ENCODE measurements around the gene MFAP3L.
"Not testable (repeated sequence)": the region's sequence is repeated elsewhere in the genome, so short reads cannot be mapped to it uniquely, and the experiment has no call there.

The MFAP3L gene

DNA sequence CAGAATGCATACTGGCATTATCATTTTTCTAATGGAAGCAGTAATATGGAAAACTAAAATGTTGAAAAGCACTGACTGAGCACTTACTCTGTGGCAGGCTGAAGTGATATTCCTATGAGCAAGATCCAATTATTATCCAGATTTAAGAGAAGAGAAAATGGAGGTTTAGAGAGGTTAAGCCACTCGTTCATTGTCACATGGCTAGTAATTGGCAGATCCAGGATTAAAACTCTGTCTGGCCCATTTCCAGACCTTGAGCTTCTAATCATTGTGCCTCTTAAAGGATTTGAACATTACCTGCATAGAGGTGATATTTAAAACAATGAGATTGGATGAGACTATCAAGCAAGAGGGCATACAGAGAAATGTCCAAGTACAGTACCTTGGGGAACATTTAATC, 80.6 kb downstream of the MFAP3L start:
- Histone ChIP-seq H3K9me3 (ENCODE audit: control insufficient read depth, insufficient read depth, low read depth, low read length) (no peaks in the 10 kb centered on the region), H3K4me1 (ENCODE audit: control insufficient read depth, insufficient read depth, low read length) (no peaks in the 10 kb centered on the region), H3K4me3 (ENCODE audit: low read depth, low read length) (no peak overlapping the region), H3K36me3 (ENCODE audit: control insufficient read depth in 2 of 2, insufficient read depth in 1 of 2, low read length in 2 of 2) (no peaks in the 10 kb centered on the region), H3K27ac (ENCODE audit: extremely low read depth, low read depth, low read length) (no peak overlapping the region)
- ChIA-PET POLR2A (no interaction called here), CTCF (no interaction called here)
- TF ChIP-seq KLF16 (tag by site-specific recombination; IDR thresholded peaks at IDR 0.05) = no peak
- no peak for TF ChIP-seq ZNF843 (tag by site-specific recombination; IDR thresholded peaks at IDR 0.05)
- TF ChIP-seq ZNF670 (tag by site-specific recombination; IDR thresholded peaks at IDR 0.05; ENCODE audit: low read depth) = no peak
- TF ChIP-seq ZNF114 (tag by site-specific recombination; IDR thresholded peaks at IDR 0.05) = no peak
- TF ChIP-seq PRDM1 (tag by site-specific recombination; IDR thresholded peaks at IDR 0.05) = no peak
- TF ChIP-seq, protein P1, sequence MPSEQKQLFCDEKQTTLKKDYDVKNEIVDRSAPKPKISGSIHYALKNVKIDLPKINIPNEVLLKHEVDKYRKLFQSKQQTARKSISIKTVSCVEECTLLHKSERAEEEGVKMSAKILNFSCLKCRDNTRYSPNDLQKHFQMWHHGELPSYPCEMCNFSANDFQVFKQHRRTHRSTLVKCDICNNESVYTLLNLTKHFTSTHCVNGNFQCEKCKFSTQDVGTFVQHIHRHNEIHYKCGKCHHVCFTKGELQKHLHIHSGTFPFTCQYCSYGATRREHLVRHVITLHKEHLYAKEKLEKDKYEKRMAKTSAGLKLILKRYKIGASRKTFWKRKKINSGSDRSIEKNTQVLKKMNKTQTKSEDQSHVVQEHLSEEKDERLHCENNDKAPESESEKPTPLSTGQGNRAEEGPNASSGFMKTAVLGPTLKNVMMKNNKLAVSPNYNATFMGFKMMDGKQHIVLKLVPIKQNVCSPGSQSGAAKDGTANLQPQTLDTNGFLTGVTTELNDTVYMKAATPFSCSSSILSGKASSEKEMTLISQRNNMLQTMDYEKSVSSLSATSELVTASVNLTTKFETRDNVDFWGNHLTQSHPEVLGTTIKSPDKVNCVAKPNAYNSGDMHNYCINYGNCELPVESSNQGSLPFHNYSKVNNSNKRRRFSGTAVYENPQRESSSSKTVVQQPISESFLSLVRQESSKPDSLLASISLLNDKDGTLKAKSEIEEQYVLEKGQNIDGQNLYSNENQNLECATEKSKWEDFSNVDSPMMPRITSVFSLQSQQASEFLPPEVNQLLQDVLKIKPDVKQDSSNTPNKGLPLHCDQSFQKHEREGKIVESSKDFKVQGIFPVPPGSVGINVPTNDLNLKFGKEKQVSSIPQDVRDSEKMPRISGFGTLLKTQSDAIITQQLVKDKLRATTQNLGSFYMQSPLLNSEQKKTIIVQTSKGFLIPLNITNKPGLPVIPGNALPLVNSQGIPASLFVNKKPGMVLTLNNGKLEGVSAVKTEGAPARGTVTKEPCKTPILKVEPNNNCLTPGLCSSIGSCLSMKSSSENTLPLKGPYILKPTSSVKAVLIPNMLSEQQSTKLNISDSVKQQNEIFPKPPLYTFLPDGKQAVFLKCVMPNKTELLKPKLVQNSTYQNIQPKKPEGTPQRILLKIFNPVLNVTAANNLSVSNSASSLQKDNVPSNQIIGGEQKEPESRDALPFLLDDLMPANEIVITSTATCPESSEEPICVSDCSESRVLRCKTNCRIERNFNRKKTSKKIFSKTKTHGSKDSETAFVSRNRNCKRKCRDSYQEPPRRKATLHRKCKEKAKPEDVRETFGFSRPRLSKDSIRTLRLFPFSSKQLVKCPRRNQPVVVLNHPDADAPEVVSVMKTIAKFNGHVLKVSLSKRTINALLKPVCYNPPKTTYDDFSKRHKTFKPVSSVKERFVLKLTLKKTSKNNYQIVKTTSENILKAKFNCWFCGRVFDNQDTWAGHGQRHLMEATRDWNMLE (tag by site-specific recombination; conservative IDR thresholded peaks at IDR 0.05; ENCODE audit: low read depth) = no peak

DNA sequence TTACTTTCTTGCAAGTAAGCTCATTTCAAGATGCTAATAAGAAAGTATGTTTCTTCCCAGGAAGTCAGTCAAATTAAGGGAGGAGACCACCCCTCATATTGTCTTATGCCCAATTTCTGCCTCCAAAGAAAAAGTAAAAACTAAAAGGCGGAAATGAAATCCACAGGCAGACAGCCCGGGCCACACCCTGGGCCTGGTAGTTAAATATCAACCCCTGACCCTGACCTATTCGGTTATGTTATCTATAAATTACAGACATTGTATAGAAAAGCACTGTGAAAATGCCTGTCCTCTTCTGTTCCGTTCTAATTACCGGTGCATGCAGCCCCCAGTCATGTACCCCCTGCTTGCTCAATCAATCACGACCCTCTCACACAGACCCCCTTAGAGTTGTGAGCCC, 82.6 kb downstream of the MFAP3L start:
- H3K27ac ChIP-seq (ENCODE audit: extremely low read depth, low read depth, low read length); H3K4me1 ChIP-seq (ENCODE audit: control insufficient read depth, insufficient read depth, low read length); H3K9me3 ChIP-seq (ENCODE audit: control insufficient read depth, insufficient read depth, low read depth, low read length); H3K36me3 ChIP-seq (ENCODE audit: control insufficient read depth in 2 of 2, insufficient read depth in 1 of 2, low read length in 2 of 2); CTCF ChIA-PET; POLR2A ChIA-PET; H3K4me3 ChIP-seq (ENCODE audit: low read depth, low read length): not testable (repeated sequence)

DNA sequence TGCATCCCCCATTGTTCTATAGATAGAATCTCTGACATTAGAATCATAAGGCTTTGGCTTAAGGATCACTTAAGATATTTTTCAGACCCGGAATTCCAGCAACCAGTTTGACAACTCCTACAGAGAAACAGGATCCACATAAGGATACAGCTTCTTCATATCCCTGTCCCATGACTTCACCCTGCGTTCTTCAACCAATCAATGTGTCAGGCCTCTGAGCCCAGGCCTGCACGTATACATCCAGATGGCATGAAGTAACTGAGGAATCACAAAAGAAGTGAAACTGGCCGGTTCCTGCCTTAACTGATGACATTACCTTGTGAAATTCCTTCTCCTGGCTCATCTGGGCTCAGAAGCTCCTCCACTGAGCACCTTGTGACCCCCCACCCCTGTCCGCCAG, 85.1 kb downstream of the MFAP3L start:
- no peak overlapping the region for H3K4me3 ChIP-seq (ENCODE audit: low read depth, low read length)
- ChIA-PET POLR2A (no interaction called here), CTCF (no interaction called here)
- no peaks in the 10 kb centered on the region for H3K9me3 ChIP-seq (ENCODE audit: control insufficient read depth, insufficient read depth, low read depth, low read length)
- H3K27ac ChIP-seq (ENCODE audit: extremely low read depth, low read depth, low read length) = no peak overlapping the region
- TF ChIP-seq ZNF184 (tag by site-specific recombination; IDR thresholded peaks at IDR 0.05) (no peak), ZNF112 (tag by site-specific recombination; IDR thresholded peaks at IDR 0.05) (no peak), ZNF664 (tag by site-specific recombination; IDR thresholded peaks at IDR 0.05) (no peak), ZNF544 (tag by site-specific recombination; IDR thresholded peaks at IDR 0.05) (no peak), ZNF19 (tag by site-specific recombination; IDR thresholded peaks at IDR 0.05; ENCODE audit: low read depth) (no peak), KLF9 (tag by site-specific recombination; IDR thresholded peaks at IDR 0.05; ENCODE audit: low read depth) (no peak), ZNF404 (tag by site-specific recombination; IDR thresholded peaks at IDR 0.05) (no peak), ZNF394 (tag by site-specific recombination; IDR thresholded peaks at IDR 0.05; ENCODE audit: borderline replicate concordance) (no peak), ZNF2 (tag by site-specific recombination; IDR thresholded peaks at IDR 0.05) (no peak), ZNF707 (tag by site-specific recombination; IDR thresholded peaks at IDR 0.05) (no peak)
- TF ChIP-seq, protein P2, sequence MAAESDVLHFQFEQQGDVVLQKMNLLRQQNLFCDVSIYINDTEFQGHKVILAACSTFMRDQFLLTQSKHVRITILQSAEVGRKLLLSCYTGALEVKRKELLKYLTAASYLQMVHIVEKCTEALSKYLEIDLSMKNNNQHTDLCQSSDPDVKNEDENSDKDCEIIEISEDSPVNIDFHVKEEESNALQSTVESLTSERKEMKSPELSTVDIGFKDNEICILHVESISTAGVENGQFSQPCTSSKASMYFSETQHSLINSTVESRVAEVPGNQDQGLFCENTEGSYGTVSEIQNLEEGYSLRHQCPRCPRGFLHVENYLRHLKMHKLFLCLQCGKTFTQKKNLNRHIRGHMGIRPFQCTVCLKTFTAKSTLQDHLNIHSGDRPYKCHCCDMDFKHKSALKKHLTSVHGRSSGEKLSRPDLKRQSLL (tag by site-specific recombination; IDR thresholded peaks at IDR 0.05) = no peak
- TF ChIP-seq, protein P3, sequence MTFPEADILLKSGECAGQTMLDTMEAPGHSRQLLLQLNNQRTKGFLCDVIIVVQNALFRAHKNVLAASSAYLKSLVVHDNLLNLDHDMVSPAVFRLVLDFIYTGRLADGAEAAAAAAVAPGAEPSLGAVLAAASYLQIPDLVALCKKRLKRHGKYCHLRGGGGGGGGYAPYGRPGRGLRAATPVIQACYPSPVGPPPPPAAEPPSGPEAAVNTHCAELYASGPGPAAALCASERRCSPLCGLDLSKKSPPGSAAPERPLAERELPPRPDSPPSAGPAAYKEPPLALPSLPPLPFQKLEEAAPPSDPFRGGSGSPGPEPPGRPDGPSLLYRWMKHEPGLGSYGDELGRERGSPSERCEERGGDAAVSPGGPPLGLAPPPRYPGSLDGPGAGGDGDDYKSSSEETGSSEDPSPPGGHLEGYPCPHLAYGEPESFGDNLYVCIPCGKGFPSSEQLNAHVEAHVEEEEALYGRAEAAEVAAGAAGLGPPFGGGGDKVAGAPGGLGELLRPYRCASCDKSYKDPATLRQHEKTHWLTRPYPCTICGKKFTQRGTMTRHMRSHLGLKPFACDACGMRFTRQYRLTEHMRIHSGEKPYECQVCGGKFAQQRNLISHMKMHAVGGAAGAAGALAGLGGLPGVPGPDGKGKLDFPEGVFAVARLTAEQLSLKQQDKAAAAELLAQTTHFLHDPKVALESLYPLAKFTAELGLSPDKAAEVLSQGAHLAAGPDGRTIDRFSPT (tag by site-specific recombination; IDR thresholded peaks at IDR 0.05) = no peak
- TF ChIP-seq, protein P4, sequence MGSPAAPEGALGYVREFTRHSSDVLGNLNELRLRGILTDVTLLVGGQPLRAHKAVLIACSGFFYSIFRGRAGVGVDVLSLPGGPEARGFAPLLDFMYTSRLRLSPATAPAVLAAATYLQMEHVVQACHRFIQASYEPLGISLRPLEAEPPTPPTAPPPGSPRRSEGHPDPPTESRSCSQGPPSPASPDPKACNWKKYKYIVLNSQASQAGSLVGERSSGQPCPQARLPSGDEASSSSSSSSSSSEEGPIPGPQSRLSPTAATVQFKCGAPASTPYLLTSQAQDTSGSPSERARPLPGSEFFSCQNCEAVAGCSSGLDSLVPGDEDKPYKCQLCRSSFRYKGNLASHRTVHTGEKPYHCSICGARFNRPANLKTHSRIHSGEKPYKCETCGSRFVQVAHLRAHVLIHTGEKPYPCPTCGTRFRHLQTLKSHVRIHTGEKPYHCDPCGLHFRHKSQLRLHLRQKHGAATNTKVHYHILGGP (tag by site-specific recombination; IDR thresholded peaks at IDR 0.05) = no peak
- no peaks in the 10 kb centered on the region for H3K4me1 ChIP-seq (ENCODE audit: control insufficient read depth, insufficient read depth, low read length)
- no peaks in the 10 kb centered on the region for H3K36me3 ChIP-seq (ENCODE audit: control insufficient read depth in 2 of 2, insufficient read depth in 1 of 2, low read length in 2 of 2)

Measured in HEK293 (cell line).